NCI-H446 (cell line): Measurements from ENCODE around the gene SLC8A1.
A peak's percentile ranks its signal among the peaks of the same experiment; 100 is the strongest.

ENCODE experiments used
- DNase-seq, 2 experiments: peaks; one replicate each; lab custom pipeline; 2025; lab: John Stamatoyannopoulos, UW

Gene SLC8A1

DNA sequence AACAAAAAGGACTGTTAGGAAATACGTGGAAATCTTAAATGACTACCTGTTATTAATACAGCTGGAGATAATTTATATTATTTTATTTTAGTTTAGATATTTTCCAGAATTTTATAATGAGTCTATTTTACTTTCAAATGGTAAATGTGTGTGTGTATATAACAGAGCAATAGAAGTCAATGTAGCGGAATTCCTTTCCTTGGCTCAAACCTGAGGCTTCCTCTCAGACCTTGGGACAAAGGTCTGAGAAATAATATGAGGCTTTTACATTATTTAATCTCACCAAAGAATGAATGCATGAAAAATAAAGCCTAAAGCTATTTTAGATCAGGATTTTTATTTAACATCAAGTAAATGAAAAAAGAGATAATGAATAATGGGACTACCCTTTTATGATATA, 65.7 kb downstream of the SLC8A1 start:
- DNase-seq: no peak

GRCh38 chr2:40384714-40385113, 67.2 kb downstream of the SLC8A1 start:
- no peak for DNase-seq

DNA sequence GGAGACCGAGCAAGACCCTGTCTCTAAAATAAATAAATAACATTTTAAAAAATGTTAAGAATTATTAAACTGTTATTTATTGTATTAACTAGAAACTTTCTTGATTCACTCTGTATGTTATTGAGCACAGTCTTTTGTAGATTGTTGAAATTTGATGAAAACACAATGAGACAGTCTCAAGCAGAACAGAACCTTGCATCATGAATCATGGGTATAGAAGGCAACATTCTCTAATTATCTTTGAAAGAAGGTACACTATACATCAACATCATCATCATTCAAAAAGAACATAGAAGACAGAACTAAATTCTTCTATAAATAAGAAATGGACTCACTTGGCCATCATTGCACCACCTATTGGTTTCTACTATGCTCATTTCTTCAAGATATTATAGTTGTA, 67.7 kb downstream of the SLC8A1 start:
- DNase-seq: no peak

GRCh38 chr2:40380721-40381120, 71.2 kb downstream of the SLC8A1 start:
- DNase-seq: no peak

DNA sequence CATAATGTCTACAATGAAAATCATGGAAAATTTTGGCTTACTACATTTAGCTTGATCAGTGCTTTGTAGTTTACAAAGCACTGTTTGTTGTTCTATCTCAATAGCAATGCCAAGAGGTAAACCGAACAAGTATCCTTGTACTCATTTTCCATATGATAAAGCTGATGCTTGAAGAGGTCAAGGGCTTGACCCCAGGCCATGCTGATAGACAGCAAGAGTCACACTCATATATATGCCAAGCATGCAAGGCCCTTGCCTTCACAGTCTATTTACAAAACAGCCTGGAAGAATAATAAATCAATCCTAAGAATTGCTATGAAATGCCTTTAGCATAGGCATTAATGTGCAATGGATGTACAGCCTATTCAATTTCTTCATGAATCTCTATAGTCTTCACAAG, 71.8 kb downstream of the SLC8A1 start:
- DNase-seq: no peak

DNA sequence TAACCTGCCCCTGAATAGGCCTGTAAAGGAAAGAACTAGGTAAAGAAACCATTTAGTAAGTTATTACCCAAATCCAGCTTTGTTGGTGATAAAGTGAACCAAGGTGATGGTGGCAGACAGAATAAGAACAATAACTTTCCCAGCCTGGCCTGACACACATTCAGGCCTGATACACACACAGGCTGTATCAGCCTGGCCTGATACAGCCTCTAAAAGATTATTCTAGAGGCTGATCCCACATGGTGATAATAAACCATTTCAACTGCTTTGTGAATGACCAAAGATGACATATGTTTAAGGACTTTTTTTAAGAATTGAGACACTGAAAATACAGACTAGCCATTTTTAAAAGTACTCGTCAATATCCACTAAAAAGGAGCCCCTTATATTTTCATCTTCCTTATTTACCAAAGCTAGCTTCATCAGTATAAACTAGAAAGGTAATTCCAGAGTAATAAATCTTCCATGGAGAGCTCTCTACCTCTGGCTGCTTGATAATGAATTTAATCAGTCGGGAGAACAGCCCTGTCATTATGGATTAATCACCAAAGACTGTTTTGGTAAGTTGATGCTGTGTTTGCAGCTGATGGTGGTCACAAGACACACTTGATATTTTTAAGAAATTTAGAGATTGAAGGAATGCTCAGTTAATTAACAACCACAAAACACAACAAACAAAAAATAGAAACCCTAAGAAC, 77.2 kb downstream of the SLC8A1 start:
- DNase-seq: no peak

DNA sequence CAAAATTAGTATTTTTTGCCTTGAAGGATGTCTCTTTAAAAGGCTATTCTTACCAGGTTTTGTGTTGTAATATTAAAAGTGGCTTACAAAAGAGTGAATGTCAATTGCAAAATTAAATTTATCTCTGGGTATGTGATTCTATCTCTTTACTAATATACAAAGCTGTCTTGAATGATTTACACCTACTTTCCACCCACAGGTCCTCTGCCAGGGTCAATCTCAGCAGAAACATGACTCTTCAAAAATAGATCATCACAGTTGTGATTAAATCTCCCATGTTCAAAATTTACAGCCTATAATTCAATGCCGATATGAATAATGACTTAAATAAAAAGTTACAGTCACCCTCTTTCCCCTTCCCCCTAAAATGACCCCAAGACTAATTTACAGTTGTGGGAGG, 78.8 kb downstream of the SLC8A1 start:
- DNase-seq: no peak

DNA sequence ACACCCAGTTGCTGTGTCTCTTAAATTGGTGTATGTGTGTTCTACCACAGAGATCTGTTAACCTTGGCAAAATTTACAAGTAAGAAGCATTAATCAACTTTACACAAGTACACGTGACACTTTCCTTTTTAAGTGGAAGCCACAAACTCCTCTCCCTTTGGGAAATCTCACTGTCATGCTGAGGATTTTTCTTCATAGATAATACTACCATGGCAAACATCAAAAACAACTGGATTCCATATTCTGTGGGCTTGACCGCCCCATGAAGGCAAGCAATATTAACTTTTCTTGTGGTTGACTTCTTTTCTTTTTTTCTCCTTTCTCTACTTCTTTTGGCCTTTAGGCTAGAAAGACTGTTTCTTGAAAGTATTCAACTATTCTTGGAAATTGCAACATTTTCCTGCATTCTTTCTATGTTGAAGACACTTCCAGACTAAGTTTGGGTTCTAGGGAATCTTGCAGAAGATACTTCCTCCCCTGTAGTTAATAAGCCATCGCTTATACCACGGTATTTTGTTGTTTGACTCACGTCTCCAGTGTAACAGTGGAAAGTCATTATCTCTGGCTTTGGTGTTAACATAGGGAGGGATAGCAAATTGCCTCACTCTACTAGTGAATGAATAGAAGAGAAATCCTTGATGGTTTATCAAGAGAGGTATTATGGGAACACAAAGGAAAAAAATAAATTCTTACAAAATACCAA, 79.5 kb downstream of the SLC8A1 start:
- DNase-seq: no peak

- DNase-seq: peak in 1 of 2 experiments; percentile 8
Observed at GRCh38 chr2:40371525-40372282, 80.2 kb downstream of the SLC8A1 start.

- no peak for DNase-seq
Observed at GRCh38 chr2:40370007-40370395, 81.9 kb downstream of the SLC8A1 start.

DNA sequence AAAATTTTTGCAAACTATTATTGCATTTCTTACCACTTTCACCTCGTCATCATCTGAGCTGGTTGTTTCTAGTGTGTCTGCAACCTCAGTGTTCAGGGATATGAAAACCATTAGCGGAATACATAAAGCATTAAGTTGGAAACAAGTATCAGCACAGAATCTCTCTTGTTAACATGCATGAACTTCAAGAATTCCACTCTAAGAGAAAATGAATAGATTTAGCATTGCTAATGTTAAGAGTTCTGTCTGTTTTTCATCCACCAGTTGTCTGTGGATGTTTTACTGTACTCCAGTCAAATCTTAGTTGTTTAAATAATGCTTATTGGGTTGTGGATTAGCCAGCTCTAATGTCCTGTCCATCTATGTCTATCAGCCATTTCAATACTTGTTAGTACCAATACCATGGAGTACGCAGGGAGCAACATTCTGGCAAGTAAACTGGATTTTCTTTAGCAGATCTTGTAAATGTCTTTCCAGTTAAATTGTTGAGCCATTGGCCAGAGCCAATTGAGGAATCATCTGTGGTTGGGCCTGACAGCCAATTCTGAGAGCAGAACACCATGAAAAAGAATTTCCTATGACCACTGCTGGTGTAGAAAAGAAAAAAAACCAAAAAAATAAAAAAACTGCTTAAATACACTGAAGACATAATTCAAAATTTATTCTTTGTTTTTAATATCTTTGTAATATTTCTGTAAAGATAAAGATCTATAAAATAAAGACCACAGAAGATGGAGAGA, 82.5 kb downstream of the SLC8A1 start:
- no peak for DNase-seq

- DNase-seq: no peak
Observed at GRCh38 chr2:40367652-40368051, 84.2 kb downstream of the SLC8A1 start.

DNA sequence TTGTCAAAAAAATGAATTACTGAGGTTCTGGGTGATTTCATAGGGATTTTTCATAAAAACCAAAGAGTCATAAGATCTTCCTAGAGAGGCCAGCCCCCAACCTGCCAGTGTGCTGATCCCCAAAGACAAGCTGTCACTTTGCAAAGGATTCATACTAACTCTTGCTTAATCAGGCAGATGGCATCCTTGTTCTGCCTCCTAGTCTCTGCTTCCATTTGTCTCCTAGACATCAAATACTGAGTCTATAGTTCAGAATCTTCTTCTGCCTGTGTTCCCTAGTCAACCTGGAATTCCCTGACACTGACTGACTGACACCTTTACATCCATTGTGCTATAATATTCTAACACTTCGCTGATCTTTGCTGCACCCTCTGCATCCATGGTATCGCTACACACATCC, 84.9 kb downstream of the SLC8A1 start:
- no peak for DNase-seq

DNA sequence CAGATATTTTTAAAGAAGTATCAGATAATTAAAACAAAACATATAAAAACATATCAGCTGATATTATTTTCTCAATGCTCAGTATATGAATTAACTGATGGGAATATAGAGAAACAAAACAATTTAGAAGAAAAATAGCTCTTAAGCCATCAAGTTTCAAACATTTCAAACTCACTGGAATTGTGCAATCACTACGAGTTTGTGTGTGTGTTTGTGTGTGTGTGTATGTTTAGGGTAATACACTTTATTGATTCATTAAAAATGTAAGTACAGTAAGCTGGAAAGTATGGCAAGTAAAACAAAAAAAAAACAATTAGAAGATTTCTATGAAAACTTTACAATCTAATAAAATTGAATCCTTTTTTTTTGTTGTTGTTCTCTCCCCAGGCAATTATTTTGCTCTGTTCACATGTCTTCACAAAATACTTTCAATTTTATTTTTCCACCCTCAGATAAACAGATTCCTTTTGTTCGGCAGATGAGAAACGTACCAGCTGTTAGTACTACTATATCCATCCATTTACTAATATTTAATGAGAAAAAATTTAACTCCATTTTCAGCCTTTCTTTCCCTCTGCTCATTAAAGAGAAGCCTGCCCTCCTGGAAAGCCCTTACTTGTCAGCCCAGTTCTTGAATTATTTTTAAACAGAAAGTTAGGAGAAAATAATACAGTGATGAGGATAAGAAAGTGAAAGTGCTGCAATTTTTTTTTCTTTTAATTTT, 87.6 kb downstream of the SLC8A1 start:
- DNase-seq: peak in 1 of 2 experiments; percentile 8

DNA sequence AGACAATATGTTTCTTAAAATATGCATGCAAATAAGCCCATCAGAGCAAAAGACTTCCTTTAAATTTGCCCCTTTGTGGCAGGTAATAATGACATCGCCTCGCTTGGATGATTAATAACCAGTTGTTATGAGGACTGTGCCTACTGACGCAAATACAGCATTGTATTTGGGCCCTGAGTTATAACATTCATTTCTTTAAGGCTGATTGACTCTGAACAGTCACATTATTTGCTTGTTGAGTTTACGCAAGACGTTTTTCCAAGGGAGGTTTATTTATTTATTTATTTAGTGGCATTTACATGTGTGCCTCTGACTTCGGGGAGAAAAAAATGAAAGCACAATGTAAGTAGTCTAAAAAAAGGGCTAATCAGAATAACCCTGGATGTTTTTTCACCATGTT, 88.3 kb downstream of the SLC8A1 start:
- no peak for DNase-seq

DNA sequence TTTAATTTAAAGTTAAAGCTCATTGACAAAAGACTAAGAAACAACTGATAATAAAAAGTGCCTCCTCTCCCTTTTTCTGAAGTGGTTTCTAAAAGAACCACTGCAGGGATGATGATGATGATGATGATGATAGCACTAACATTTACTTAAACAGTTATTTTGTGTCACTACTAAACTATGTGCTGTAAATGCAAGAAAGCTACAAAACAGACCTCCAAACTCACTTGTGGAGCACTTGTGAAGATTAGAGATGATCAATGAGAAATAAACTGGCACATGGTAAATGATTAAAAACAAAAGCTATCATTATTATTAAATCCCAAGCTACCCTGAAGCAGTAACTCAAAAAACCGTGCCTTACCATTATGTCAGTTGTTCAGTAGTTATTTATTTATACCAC, 88.7 kb downstream of the SLC8A1 start:
- no peak for DNase-seq

DNA sequence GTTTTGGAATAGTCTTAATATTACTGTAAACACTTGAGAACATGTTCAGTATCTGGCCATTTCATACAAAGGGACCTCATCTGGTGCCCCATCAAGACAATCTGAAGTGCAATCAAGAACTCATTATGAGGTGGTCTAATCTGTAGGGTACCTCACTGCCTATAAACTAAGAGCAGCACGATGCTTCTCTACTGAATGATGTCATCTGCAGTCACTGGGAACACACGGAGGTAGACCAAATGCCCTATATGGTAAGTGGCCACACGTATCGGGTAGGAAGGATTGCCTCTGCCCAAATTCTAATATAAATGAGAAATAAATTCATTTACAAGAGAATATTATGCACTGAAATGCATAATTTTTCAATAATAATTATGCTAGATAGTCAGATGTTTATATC, 90.4 kb downstream of the SLC8A1 start:
- DNase-seq: no peak

DNA sequence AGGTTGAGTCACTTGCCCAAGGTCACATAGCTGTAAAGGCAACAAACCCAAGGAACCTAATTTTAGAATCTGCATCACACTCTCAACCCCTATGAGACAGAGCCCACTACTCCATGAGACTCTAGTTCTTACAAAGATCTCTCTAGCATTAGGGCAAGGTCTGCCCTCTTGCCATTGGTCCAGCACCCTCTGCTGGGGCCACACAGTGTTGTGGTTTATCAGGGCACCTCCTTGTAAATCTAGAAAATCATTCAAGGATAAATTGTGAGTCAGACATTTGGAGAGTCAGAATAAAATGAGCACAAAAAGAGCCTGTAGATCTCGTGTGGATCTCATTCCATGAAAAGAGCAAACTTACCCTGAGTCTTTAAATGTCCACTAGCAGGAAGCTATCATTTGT, 91.2 kb downstream of the SLC8A1 start:
- DNase-seq: no peak

GRCh38 chr2:40359811-40360210, 92.1 kb downstream of the SLC8A1 start:
- no peak for DNase-seq

DNA sequence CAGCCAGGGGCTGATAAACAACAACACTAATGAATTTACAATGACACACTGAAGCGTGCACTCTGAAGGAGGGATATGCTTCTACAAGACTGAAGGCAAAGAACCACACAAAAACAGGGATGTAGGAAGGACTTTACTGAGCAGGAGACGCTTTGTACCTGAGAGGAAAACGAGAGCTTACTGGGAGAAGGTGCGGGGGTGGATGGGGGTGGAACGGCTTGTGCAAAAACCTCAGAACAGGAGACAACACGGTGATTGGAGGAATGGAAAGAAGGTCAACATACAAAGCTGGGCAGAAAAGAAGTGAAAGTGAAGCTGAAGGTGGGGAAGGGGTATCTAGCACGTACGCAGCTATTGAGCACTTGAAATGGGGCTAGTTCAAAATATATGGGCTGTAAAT, 93.1 kb downstream of the SLC8A1 start:
- no peak for DNase-seq

GRCh38 chr2:40357667-40358066, 94.2 kb downstream of the SLC8A1 start:
- DNase-seq: no peak

DNA sequence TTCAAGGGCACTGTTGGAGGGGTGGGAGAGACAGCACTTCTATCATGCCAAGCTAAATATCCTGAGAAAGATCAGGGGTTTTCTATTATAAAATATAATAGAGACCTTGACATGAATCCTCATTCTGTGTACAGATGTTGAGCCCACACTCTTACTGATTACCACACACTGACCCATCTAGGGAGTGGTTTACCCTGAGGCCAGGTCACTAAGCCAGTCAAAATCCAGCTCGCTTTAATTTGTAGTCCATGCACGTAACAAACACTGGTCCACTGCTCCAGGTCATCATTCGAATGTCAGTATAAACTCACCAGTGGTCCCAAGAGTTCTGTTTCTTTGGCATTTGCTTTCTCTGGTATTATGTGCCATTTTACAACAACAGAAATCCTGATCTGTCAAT, 96.4 kb downstream of the SLC8A1 start:
- no peak for DNase-seq
